ENCODE measurements around the gene KRTAP12-4.
"Not testable (repeated sequence)": the region's sequence is repeated elsewhere in the genome, so short reads cannot be mapped to it uniquely, and the experiment has no call there.

KRTAP12-4 gene, protein sequence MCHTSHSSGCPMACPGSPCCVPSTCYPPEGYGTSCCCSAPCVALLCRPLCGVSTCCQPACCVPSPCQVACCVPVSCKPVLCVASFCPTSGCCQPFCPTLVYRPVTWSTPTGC

GRCh38 chr21:44654576-44655175 lies at the start of gene KRTAP12-4:
Gene KRTAP12-4 (minus strand): TSS chr21:44654659. CDS start chr21:44654614, 45 bp downstream.
- Histone ChIP-seq H3K4me1 (ENCODE audit: control insufficient read depth, insufficient read depth, low read length) (no peaks in the 10 kb centered on the region), H3K36me3 (ENCODE audit: control insufficient read depth, insufficient read depth, low read length) (no peaks in the 10 kb centered on the region), H3K4me3 (ENCODE audit: low read length) (no peak within 1 kb of the TSS), H3K27ac (ENCODE audit: low read depth, low read length) (no peak within 1 kb of the TSS), H3K9ac (ENCODE audit: low read length) (no peak within 1 kb of the TSS), H3K27me3 (ENCODE audit: control insufficient read depth, insufficient read depth, low read length) (peaks cover 4% of the 10 kb centered on the region)

DNA sequence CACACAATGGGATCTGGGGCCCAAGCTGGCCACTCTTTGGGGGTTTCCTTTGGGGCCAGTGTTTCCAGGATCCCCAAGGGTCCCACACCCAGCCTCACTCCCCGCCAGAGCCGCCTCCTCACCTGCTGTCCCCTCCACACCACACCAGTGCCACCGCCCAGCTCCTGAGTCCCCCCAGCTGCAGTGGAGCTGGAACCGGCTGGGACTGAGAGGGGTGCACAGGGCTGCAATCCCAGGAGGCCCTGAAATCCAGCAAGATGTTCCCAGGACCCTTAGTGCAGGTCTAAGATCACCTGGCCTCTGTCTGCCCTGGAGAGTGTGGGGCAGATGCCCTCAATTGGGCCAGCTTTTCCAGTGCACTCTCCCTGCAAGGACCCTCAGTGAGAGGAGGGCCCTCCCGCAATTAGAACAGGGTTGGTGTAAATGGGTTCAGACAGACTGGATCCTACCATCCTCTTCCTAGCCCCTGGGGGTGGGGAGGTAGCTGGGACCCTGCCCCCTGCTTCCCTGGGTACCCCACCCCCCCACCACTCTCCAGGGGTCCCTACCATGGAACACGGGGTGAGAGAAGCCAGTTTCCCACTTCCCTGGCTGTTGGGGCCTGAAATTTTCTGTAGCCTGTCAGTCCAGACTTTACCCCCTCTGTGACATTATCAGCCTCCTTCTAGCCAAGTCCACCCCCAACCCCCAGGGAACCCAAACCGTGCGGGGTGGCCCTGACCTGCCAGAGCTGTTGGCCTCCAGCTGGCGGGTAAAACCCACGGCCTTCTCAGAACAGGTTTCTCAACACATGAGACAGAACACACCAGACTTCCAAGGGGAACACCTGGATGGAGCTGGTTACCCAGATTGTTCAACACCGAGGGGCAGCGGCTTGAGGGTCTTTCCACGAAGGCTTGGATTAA lies 49.5 kb upstream of the KRTAP12-4 start:
- Histone ChIP-seq H3K36me3 (ENCODE audit: control insufficient read depth, insufficient read depth, low read length) (no peaks in the 10 kb centered on the region), H3K27me3 (ENCODE audit: control insufficient read depth, insufficient read depth, low read length) (peaks cover 41% of the 10 kb centered on the region), H3K4me3 (ENCODE audit: low read length) (no peak overlapping the region), H3K4me1 (ENCODE audit: control insufficient read depth, insufficient read depth, low read length) (no peaks in the 10 kb centered on the region), H3K9ac (ENCODE audit: low read length) (no peak overlapping the region), H3K27ac (ENCODE audit: low read depth, low read length) (no peak overlapping the region)

GRCh38 chr21:44702973-44703730 lies 48.7 kb upstream of the KRTAP12-4 start:
- no peaks in the 10 kb centered on the region for H3K4me1 ChIP-seq (ENCODE audit: control insufficient read depth, insufficient read depth, low read length)
- H3K27ac ChIP-seq (ENCODE audit: low read depth, low read length), result no peak overlapping the region
- no peak overlapping the region for H3K4me3 ChIP-seq (ENCODE audit: low read length)
- no peak overlapping the region for H3K9ac ChIP-seq (ENCODE audit: low read length)
- peaks cover 35% of the 10 kb centered on the region for H3K27me3 ChIP-seq (ENCODE audit: control insufficient read depth, insufficient read depth, low read length)
- H3K36me3 ChIP-seq (ENCODE audit: control insufficient read depth, insufficient read depth, low read length), result no peaks in the 10 kb centered on the region

DNA sequence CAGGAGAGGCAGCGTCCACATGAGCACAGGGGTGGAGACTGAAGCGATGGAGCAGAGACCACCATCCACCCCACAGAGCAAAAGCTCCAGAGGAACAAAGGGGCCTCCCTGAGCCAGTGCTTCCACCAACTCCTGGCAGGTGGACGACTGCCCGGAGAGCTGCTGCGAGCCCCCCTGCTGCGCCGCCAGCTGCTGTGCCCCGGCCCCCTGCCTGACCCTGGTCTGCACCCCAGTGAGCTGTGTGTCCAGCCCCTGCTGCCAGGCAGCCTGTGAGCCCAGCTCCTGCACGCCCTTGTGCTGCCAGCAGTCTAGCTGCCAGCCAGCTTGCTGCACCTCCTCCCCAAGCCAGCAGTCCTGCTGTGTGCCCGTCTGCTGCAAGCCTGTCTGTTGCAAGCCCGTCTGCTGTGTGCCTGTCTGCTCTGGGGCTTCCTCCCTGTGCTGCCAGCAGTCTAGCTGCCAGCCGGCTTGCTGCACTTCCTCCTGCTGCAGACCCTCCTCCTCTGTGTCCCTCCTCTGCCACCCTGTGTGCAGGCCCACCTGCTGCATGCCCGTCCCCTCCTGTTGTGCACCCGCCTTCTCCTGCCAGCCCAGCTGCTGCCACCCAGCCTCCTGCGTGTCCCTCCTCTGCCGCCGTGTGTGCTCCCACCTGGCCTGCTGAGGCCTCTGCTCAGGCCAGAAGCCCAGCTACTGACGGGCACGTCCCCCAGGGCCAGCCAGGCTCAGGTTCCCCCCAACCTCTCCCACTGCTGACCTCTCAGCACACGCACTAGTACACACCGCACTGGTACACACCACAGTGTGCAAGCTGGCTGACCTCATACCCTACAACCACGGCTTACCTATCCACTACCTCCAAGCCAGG lies 47.9 kb upstream of the KRTAP12-4 start:
- Histone ChIP-seq H3K27ac (ENCODE audit: low read depth, low read length) (no peak overlapping the region), H3K4me3 (ENCODE audit: low read length) (no peak overlapping the region), H3K9ac (ENCODE audit: low read length) (no peak overlapping the region), H3K27me3 (ENCODE audit: control insufficient read depth, insufficient read depth, low read length) (peaks cover 36% of the 10 kb centered on the region), H3K36me3 (ENCODE audit: control insufficient read depth, insufficient read depth, low read length) (no peaks in the 10 kb centered on the region), H3K4me1 (ENCODE audit: control insufficient read depth, insufficient read depth, low read length) (no peaks in the 10 kb centered on the region)

- H3K27me3 ChIP-seq (ENCODE audit: control insufficient read depth, insufficient read depth, low read length), result peaks cover 41% of the 10 kb centered on the region
- no peaks in the 10 kb centered on the region for H3K36me3 ChIP-seq (ENCODE audit: control insufficient read depth, insufficient read depth, low read length)
- no peaks in the 10 kb centered on the region for H3K4me1 ChIP-seq (ENCODE audit: control insufficient read depth, insufficient read depth, low read length)
Observed at GRCh38 chr21:44701541-44701940, 47.1 kb upstream of the KRTAP12-4 start.

DNA sequence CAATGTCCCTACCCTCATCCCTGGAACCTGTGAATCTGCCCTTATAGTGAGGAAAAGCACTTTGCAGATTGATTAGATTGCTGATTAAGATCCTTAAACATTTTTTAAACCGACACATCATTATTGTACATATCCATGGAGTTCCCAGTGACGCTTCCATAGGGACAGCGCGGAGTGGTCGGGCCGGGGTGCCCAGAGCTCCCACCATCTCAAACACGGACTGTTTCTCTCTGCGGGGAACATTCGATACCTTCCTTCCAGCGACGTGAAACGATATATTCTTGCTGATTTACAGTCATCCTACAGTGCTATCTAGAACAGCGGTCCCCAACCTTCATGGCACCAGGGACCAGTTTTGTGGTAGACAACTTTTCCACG lies 46.6 kb upstream of the KRTAP12-4 start:
- H3K4me1 ChIP-seq (ENCODE audit: control insufficient read depth, insufficient read depth, low read length), result no peaks in the 10 kb centered on the region
- H3K4me3 ChIP-seq (ENCODE audit: low read length), result no peak overlapping the region
- no peak overlapping the region for H3K27ac ChIP-seq (ENCODE audit: low read depth, low read length)
- peaks cover 37% of the 10 kb centered on the region for H3K27me3 ChIP-seq (ENCODE audit: control insufficient read depth, insufficient read depth, low read length)
- H3K36me3 ChIP-seq (ENCODE audit: control insufficient read depth, insufficient read depth, low read length), result no peaks in the 10 kb centered on the region
- no peak overlapping the region for H3K9ac ChIP-seq (ENCODE audit: low read length)

More at GRCh38 chr21:44701541-44701940, 47.1 kb upstream of the KRTAP12-4 start:
- Histone ChIP-seq H3K9ac (ENCODE audit: low read length) (no peak overlapping the region), H3K27ac (ENCODE audit: low read depth, low read length) (no peak overlapping the region), H3K4me3 (ENCODE audit: low read length) (no peak overlapping the region)

- Histone ChIP-seq H3K4me1 (ENCODE audit: control insufficient read depth, insufficient read depth, low read length) (no peaks in the 10 kb centered on the region), H3K4me3 (ENCODE audit: low read length) (no peak overlapping the region), H3K27ac (ENCODE audit: low read depth, low read length) (no peak overlapping the region), H3K27me3 (ENCODE audit: control insufficient read depth, insufficient read depth, low read length) (peaks cover 37% of the 10 kb centered on the region), H3K36me3 (ENCODE audit: control insufficient read depth, insufficient read depth, low read length) (no peaks in the 10 kb centered on the region), H3K9ac (ENCODE audit: low read length) (no peak overlapping the region)
Observed at GRCh38 chr21:44700101-44701022, 45.9 kb upstream of the KRTAP12-4 start.

- no peak overlapping the region for H3K4me3 ChIP-seq (ENCODE audit: low read length)
- H3K36me3 ChIP-seq (ENCODE audit: control insufficient read depth, insufficient read depth, low read length), result no peaks in the 10 kb centered on the region
- no peaks in the 10 kb centered on the region for H3K4me1 ChIP-seq (ENCODE audit: control insufficient read depth, insufficient read depth, low read length)
- no peak overlapping the region for H3K9ac ChIP-seq (ENCODE audit: low read length)
- H3K27ac ChIP-seq (ENCODE audit: low read depth, low read length), result no peak overlapping the region
- H3K27me3 ChIP-seq (ENCODE audit: control insufficient read depth, insufficient read depth, low read length), result peaks cover 35% of the 10 kb centered on the region
Observed at GRCh38 chr21:44699502-44700001, 45.1 kb upstream of the KRTAP12-4 start.

DNA sequence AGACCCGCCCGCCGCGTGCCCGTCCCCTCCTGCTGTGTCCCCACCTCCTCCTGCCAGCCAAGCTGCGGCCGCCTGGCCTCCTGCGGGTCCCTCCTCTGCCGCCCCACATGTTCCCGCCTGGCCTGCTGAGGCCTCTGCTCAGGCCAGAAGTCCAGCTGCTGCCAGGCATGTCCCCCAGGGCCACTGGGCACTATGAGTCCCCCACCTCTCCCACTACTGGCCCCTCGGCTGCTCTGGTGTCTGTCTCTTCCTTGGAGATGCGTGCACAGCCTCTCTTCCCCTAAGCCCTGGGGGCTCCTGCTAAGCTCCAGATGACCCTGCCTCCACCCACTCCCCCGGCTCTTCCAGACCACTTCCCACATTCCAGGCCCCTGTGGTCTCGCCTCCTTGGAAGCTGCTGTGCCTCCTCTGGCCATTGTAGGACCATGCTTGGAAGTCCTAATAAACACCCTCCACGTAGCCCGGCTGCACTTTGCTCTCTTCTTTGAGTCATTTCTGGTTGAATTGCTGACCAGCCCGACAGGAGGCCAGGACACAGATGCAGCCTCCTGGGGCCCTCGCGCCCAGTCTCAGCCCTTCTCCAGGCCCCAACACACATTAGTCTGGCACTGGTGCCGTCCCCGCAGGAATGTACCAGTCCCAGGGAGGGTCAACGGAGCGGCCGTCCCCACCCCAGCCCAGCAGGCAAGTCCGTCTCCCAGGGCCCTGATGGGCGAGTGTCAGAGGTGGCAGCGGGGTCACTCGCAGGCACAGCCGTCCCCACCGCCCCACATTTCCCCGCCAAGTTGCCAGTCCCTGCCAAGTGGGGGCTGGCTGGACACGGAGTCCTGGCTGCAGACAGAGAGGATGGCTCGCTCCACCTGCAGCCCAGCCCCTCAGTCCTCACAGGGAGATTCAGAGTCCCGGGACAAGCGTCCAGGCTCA lies 43.6 kb upstream of the KRTAP12-4 start:
- Histone ChIP-seq H3K9ac (ENCODE audit: low read length) (no peak overlapping the region), H3K36me3 (ENCODE audit: control insufficient read depth, insufficient read depth, low read length) (no peaks in the 10 kb centered on the region), H3K4me3 (ENCODE audit: low read length) (no peak overlapping the region), H3K27ac (ENCODE audit: low read depth, low read length) (no peak overlapping the region), H3K27me3 (ENCODE audit: control insufficient read depth, insufficient read depth, low read length) (peaks cover 23% of the 10 kb centered on the region), H3K4me1 (ENCODE audit: control insufficient read depth, insufficient read depth, low read length) (no peaks in the 10 kb centered on the region)

DNA sequence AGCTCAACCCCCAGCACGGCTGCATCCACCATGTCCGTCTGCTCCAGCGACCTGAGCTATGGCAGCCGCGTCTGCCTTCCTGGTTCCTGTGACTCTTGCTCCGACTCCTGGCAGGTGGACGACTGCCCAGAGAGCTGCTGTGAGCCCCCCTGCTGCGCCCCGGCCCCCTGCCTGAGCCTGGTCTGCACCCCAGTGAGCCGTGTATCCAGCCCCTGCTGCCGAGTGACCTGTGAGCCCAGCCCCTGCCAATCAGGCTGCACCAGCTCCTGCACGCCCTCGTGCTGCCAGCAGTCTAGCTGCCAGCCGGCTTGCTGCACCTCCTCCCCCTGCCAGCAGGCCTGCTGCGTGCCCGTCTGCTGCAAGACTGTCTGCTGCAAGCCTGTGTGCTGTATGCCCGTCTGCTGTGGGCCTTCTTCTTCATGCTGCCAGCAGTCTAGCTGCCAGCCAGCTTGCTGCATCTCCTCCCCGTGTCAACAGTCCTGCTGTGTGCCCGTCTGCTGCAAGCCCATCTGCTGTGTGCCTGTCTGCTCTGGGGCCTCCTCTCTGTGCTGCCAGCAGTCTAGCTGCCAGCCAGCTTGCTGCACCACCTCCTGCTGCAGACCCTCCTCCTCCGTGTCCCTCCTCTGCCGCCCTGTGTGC lies 42.8 kb upstream of the KRTAP12-4 start, which contains the start of gene KRTAP10-12:
KRTAP10-12 (plus strand) TSS at position 1 of the 639 bp plus-strand sequence; CDS start at position 31, 30 bp downstream.
- peaks cover 18% of the 10 kb centered on the region for H3K27me3 ChIP-seq (ENCODE audit: control insufficient read depth, insufficient read depth, low read length)
- H3K4me3 ChIP-seq (ENCODE audit: low read length); H3K27ac ChIP-seq (ENCODE audit: low read depth, low read length); H3K4me1 ChIP-seq (ENCODE audit: control insufficient read depth, insufficient read depth, low read length); H3K36me3 ChIP-seq (ENCODE audit: control insufficient read depth, insufficient read depth, low read length); H3K9ac ChIP-seq (ENCODE audit: low read length): not testable (repeated sequence)

All from rectal smooth muscle tissue (tissue), 1 donor.